Measurements from ENCODE around the gene ALLC. TPM values are rescaled to one million over a fixed set of nuclear protein-coding genes. Genes with fewer than 3 reads are reported as not detected.

Gene ALLC
- total and polyA plus RNA-seq, 2 experiments from 2014 or later = not detected

DNA sequence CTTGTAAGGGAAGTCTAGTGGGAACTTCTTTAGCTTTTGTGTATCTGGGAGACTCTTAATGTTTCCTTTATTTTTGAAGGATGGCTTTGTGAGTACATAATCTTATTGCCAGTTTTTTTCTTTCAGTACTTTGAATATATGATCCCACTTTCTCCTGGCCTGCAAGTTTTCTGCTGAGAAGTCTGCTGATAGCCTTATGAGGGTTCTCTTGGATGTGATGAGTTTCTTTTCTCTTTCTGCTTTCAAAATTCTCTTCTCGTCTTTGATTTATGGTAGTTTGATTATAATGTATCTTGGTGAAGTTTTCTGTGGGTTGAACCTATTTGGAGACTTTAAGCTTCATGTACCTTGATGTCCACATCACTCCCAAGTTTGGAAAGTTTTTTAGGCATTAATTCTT, 35.0 kb upstream of the ALLC start:
- Histone ChIP-seq H3K27ac (no peak overlapping the region), H3K4me1 (ENCODE audit: insufficient read depth) (no peaks in the 10 kb centered on the region), H3K9me2 (replicated peaks; ENCODE audit: insufficient read depth) (no peaks in the 10 kb centered on the region), H3K4me3 (no peak overlapping the region), H3K4me2 (no peak overlapping the region), H3K79me2 (no peaks in the 10 kb centered on the region), H2AFZ (no peak overlapping the region), H3K36me3 (replicated peaks; ENCODE audit: insufficient read depth, low read depth) (no peaks in the 10 kb centered on the region), H3K27me3 (no peaks in the 10 kb centered on the region), H4K20me1 (ENCODE audit: insufficient read depth, poor library complexity, severe bottlenecking) (no peaks in the 10 kb centered on the region), H3K9me3 (ENCODE audit: low read depth) (no peaks in the 10 kb centered on the region)
- no peak for DNase-seq (ENCODE audit: low spot score)
- TF ChIP-seq, protein P1, sequence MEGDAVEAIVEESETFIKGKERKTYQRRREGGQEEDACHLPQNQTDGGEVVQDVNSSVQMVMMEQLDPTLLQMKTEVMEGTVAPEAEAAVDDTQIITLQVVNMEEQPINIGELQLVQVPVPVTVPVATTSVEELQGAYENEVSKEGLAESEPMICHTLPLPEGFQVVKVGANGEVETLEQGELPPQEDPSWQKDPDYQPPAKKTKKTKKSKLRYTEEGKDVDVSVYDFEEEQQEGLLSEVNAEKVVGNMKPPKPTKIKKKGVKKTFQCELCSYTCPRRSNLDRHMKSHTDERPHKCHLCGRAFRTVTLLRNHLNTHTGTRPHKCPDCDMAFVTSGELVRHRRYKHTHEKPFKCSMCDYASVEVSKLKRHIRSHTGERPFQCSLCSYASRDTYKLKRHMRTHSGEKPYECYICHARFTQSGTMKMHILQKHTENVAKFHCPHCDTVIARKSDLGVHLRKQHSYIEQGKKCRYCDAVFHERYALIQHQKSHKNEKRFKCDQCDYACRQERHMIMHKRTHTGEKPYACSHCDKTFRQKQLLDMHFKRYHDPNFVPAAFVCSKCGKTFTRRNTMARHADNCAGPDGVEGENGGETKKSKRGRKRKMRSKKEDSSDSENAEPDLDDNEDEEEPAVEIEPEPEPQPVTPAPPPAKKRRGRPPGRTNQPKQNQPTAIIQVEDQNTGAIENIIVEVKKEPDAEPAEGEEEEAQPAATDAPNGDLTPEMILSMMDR (IDR thresholded peaks at IDR 0.05; ENCODE audit: poor library complexity) = no peak
- TF ChIP-seq EZH2phosphoT487 (IDR thresholded peaks at IDR 0.05; ENCODE audit: low read depth, severe bottlenecking, unreplicated experiment) (no peak), EZH2 (IDR thresholded peaks at IDR 0.05; ENCODE audit: borderline replicate concordance) (no peak)
- WGBS (ENCODE audit: low lambda C conversion rate, missing lambda C conversion rate) = 71% methylated on average over 1 of the region's 1 CpG

DNA sequence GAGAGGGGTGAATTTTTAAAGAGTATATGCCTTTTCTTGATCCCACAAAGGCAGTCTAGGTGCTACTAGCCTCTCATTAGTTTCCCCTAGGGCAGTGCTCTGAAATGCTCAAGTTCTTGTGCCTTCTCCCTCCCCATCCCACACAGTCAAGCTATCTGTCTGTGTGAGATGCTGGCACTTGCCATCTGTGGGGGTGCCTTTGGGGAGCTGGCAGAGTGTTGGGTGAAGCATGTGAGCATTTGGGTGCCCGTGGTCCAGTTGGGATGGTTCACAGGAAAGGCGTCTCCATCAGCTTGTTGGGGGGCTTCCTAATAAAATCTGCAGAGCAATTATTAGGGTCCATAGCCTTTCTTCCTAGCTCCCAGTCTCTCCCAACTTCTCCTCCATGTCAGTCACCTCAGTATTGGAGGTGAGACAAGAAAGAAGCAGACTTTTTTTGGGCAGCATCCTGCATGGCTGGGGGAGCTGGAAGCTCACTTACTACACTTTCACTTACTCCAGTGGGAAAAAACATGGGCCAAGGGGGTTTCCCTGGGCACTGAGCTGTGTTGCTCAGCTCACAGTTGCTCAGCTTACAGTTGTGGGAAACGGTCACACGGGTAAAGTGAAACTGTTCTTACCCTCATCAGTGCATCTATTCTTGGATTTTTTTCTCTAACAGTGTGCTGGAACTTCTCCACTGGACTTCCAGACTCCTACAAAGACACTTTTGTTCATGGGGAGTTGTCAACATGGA, 33.8 kb upstream of the ALLC start:
- H3K4me1 ChIP-seq (ENCODE audit: insufficient read depth) = no peaks in the 10 kb centered on the region
- no peaks in the 10 kb centered on the region for H3K9me3 ChIP-seq (ENCODE audit: low read depth)
- no peaks in the 10 kb centered on the region for H3K9me2 ChIP-seq (replicated peaks; ENCODE audit: insufficient read depth)
- WGBS (ENCODE audit: low lambda C conversion rate, missing lambda C conversion rate) = 90% methylated on average over 4 of the region's 4 CpGs
- H4K20me1 ChIP-seq (ENCODE audit: insufficient read depth, poor library complexity, severe bottlenecking) = no peaks in the 10 kb centered on the region
- no peak overlapping the region for H2AFZ ChIP-seq
- H3K27me3 ChIP-seq = no peaks in the 10 kb centered on the region
- no peak overlapping the region for H3K27ac ChIP-seq
- no peak for DNase-seq (ENCODE audit: low spot score)
- no peaks in the 10 kb centered on the region for H3K79me2 ChIP-seq
- no peak overlapping the region for H3K4me3 ChIP-seq
- H3K36me3 ChIP-seq (replicated peaks; ENCODE audit: insufficient read depth, low read depth) = no peaks in the 10 kb centered on the region
- TF ChIP-seq EZH2 (IDR thresholded peaks at IDR 0.05; ENCODE audit: borderline replicate concordance) (no peak), EZH2phosphoT487 (IDR thresholded peaks at IDR 0.05; ENCODE audit: low read depth, severe bottlenecking, unreplicated experiment) (no peak)
- TF ChIP-seq, protein P1 (IDR thresholded peaks at IDR 0.05; ENCODE audit: poor library complexity) = no peak
- no peak overlapping the region for H3K4me2 ChIP-seq

DNA sequence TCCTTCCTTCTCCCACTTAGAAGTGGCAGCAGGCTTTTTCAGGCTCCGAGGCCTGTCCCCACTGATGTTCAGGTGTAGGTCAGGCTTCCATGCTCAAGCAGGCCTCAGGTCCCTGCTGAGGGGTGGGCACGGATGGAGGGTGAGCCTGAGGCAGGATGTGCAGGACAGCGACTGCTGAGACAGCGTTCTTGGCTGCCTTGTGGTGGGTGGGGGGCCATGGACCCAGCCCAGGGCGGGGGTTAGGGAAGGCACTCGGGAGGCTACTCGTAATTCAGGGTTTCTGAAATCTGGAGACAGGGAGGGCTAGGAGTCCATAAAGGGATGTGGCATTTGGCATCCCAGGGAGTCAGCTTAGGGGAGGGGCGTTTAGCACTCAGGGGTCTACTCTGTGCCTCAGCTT, 32.8 kb upstream of the ALLC start:
- H3K79me2 ChIP-seq = no peaks in the 10 kb centered on the region
- no peaks in the 10 kb centered on the region for H3K9me3 ChIP-seq (ENCODE audit: low read depth)
- H3K9me2 ChIP-seq (replicated peaks; ENCODE audit: insufficient read depth) = no peaks in the 10 kb centered on the region
- no peaks in the 10 kb centered on the region for H3K27me3 ChIP-seq
- TF ChIP-seq EZH2 (IDR thresholded peaks at IDR 0.05; ENCODE audit: borderline replicate concordance) (no peak), EZH2phosphoT487 (IDR thresholded peaks at IDR 0.05; ENCODE audit: low read depth, severe bottlenecking, unreplicated experiment) (no peak)
- TF ChIP-seq, protein P1 (IDR thresholded peaks at IDR 0.05; ENCODE audit: poor library complexity) = no peak
- no peak overlapping the region for H3K27ac ChIP-seq
- H3K36me3 ChIP-seq (replicated peaks; ENCODE audit: insufficient read depth, low read depth) = no peaks in the 10 kb centered on the region
- H3K4me3 ChIP-seq = no peak overlapping the region
- H3K4me2 ChIP-seq = no peak overlapping the region
- 94% methylated on average over 8 of the region's 8 CpGs for WGBS (ENCODE audit: low lambda C conversion rate, missing lambda C conversion rate)
- H3K4me1 ChIP-seq (ENCODE audit: insufficient read depth) = no peaks in the 10 kb centered on the region
- no peaks in the 10 kb centered on the region for H4K20me1 ChIP-seq (ENCODE audit: insufficient read depth, poor library complexity, severe bottlenecking)
- H2AFZ ChIP-seq = no peak overlapping the region
- DNase-seq (ENCODE audit: low spot score) = no peak

Data from hepatocyte (in vitro differentiated cells).